ENCODE measurements around the gene COLEC11.
"Not testable (repeated sequence)": the region's sequence is repeated elsewhere in the genome, so short reads cannot be mapped to it uniquely, and the experiment has no call there.

Gene COLEC11

GRCh38 chr2:3627500-3628100, 32.7 kb downstream of the COLEC11 start:
- Mint-ChIP-seq H3K9me3 (no peaks in the 10 kb centered on the region), H3K4me3 (no peak overlapping the region), H3K36me3 (ENCODE audit: insufficient read depth) (no peaks in the 10 kb centered on the region), H3K27ac (no peak overlapping the region), H3K27me3 (peaks cover 6 to 33% of the 10 kb centered on the region in 2 donors), H3K4me1 (ENCODE audit: low read depth in 2 of 2) (no peaks in the 10 kb centered on the region)
- ATAC-seq (replicated peaks) (no peak), DNase-seq (no peak)

- Mint-ChIP-seq H3K27me3 (peaks cover 6 to 40% of the 10 kb centered on the region in 2 donors), H3K27ac (no peak overlapping the region), H3K9me3 (no peaks in the 10 kb centered on the region), H3K36me3 (ENCODE audit: insufficient read depth) (no peaks in the 10 kb centered on the region), H3K4me3 (no peak overlapping the region), H3K4me1 (ENCODE audit: low read depth in 2 of 2) (no peaks in the 10 kb centered on the region)
- ATAC-seq (replicated peaks) = no peak
- no peak for DNase-seq
Measured at GRCh38 chr2:3628241-3628679, 33.3 kb downstream of the COLEC11 start.

- Mint-ChIP-seq H3K27me3 (peaks cover 6 to 45% of the 10 kb centered on the region in 2 donors), H3K27ac (no peak overlapping the region), H3K9me3 (no peaks in the 10 kb centered on the region), H3K4me1 (ENCODE audit: low read depth in 2 of 2) (no peaks in the 10 kb centered on the region), H3K36me3 (ENCODE audit: insufficient read depth) (no peaks in the 10 kb centered on the region), H3K4me3 (no peak overlapping the region)
- DNase-seq = no peak
- no peak for ATAC-seq (replicated peaks)
Measured at GRCh38 chr2:3628800-3629199, 33.9 kb downstream of the COLEC11 start.

DNA sequence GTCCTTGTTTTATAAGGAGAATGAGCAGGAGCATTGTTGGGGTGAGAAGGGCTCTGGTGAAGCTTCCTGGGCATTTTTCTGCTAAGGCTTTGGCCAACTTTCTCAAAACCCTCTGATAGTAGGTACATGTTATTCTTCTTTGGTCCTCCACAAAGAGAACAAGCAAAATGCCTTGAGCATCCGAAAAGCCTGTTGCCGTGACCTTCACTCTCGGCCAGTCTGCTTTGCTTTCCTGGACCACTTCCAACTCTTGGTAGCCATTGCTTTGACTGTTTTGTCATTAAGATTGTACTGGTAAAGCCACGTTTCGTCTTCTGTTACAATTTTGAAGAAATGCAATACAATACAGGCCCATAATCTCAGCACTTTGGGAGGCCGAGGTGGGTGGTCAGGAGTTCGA, 35.7 kb downstream of the COLEC11 start:
- no peak for ATAC-seq (replicated peaks)

DNA sequence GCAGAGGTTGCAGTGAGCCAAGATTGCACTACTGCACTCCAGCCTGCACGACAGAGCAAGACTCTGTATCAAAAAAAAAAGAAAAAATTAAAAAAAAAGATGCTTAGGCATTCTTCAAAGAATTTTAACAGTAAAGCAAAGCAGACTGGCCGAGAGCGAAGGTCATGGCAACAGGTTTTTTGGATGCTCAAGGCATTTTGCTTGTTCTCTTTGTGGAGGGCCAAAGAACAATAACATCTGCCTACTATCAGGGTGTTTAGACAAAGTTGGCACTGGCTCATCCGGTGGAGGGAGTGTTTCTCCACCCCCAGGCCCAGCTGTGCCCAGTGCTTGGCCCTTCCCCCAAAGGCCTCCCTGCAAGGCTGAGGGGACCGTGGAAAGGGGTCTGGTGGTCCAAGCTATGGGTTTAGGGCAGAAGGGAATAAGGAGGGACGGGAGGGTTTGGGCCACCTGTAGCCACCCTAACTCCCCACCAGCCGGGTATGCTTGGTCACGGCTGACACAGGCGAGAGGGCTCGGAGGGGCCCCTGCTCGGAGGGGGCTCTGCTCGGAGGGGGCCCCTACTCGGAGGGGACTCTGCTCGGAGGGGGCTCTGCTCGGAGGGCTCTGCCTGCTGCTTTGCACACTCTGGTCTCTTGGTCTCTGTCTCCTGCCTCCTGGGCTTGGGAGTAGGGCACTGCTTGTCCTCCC, 36.4 kb downstream of the COLEC11 start:
- Mint-ChIP-seq H3K36me3 (ENCODE audit: insufficient read depth) (no peaks in the 10 kb centered on the region), H3K4me3 (no peak overlapping the region), H3K27me3 (peaks cover 15 to 66% of the 10 kb centered on the region in 2 donors), H3K27ac (no peak overlapping the region), H3K4me1 (ENCODE audit: low read depth in 2 of 2) (no peaks in the 10 kb centered on the region), H3K9me3 (no peaks in the 10 kb centered on the region)
- no peak for DNase-seq
- ATAC-seq (replicated peaks) = no peak

More for the DNA sequence above, 35.7 kb downstream of the COLEC11 start:
- Mint-ChIP-seq H3K4me3 (no peak overlapping the region), H3K27me3 (peaks cover 14 to 60% of the 10 kb centered on the region in 2 donors), H3K27ac (no peak overlapping the region), H3K9me3 (no peaks in the 10 kb centered on the region), H3K4me1 (ENCODE audit: low read depth in 2 of 2) (no peaks in the 10 kb centered on the region), H3K36me3 (ENCODE audit: insufficient read depth) (no peaks in the 10 kb centered on the region)
- no peak for DNase-seq

DNA sequence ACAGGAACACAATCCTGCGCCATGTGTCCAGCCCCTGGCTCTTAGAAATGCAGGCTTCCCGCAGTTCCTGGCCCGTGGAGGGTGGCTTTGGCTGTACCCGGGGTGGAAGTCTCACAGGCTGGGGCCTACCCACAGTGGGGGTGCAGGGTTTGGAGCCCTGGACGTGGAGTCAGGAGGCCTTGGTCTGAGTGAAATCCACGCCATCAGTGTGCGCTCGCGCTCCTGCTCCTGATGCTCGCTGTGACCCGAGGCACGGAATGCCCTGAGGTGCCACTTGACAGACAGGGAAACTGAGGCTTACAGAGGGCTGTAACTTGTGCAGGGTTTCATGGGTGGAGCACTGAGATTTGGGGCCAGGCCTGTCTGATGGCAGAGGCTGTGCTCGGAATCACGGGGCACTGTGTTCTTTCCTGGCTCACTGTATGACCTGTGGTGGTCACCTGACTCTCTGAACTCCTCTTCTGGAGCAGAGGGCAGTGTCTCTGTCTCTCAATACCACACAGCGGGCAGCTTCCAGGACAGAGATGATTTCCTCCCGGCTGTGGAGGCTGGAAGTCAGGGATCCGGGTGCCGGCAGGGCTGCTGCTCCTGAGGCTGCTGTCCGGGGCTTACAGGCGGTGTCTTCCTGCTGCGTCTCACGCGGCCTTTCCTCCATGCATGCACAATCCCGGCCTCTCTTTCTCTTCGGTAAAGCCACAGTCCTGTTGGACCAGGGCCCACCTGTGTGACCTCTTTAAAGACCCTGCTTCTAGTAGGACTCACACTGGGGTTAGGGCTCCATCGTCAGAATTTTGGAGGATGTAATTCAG, 37.1 kb downstream of the COLEC11 start:
- no peaks in the 10 kb centered on the region for H3K9me3 Mint-ChIP-seq
- no peak overlapping the region for H3K4me3 Mint-ChIP-seq
- peaks cover 15 to 71% of the 10 kb centered on the region in 2 donors for H3K27me3 Mint-ChIP-seq
- no peak for ATAC-seq (replicated peaks)
- H3K27ac Mint-ChIP-seq = no peak overlapping the region
- H3K36me3 Mint-ChIP-seq (ENCODE audit: insufficient read depth) = no peaks in the 10 kb centered on the region
- no peak for DNase-seq
- H3K4me1 Mint-ChIP-seq (ENCODE audit: low read depth in 2 of 2) = no peaks in the 10 kb centered on the region

- DNase-seq (no peak), ATAC-seq (replicated peaks) (no peak)
- no peak overlapping the region for H3K27ac Mint-ChIP-seq
- no peak overlapping the region for H3K4me3 Mint-ChIP-seq
- no peaks in the 10 kb centered on the region for H3K9me3 Mint-ChIP-seq
- H3K36me3 Mint-ChIP-seq (ENCODE audit: insufficient read depth) = no peaks in the 10 kb centered on the region
- H3K27me3 Mint-ChIP-seq = peaks cover 9 to 68% of the 10 kb centered on the region in 2 donors
- H3K4me1 Mint-ChIP-seq (ENCODE audit: low read depth in 2 of 2) = no peaks in the 10 kb centered on the region
Measured at GRCh38 chr2:3633089-3633981, 38.4 kb downstream of the COLEC11 start.

DNA sequence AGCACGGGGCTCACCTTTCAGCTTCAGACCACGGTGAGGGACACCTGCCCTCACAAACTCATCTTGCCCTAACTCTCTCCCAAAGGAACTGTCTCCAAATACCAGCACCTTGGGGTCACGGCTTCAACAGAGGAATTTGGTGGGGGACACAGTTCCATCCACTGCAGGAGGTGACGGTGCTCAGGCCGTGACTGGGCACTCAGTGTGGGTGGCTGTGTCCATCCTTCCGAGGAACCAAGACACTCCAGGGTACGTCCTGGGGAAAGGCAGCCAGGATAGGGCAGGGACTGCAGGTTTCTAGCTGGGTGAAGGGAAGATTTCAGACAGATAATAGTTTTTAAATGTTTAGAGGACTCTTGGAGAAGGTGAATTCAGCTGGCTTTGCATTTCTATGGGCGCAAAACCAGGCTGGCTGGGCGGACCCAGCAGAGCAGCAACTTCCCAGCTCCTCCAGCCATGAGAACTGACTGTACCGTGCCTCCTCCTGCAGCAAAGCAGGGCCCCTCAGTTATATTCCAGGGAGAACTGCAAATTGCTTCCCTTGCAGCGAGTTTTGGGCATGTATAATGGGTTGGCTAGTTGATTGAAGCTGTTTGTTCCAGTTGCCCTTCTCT, 39.2 kb downstream of the COLEC11 start:
- no peaks in the 10 kb centered on the region for H3K9me3 Mint-ChIP-seq
- no peak for DNase-seq
- no peak overlapping the region for H3K27ac Mint-ChIP-seq
- H3K36me3 Mint-ChIP-seq (ENCODE audit: insufficient read depth) = no peaks in the 10 kb centered on the region
- no peak for ATAC-seq (replicated peaks)
- peaks cover 9 to 64% of the 10 kb centered on the region in 2 donors for H3K27me3 Mint-ChIP-seq
- no peaks in the 10 kb centered on the region for H3K4me1 Mint-ChIP-seq (ENCODE audit: low read depth in 2 of 2)
- no peak overlapping the region for H3K4me3 Mint-ChIP-seq

GRCh38 chr2:3634596-3635121, 39.7 kb downstream of the COLEC11 start:
- DNase-seq = no peak
- ATAC-seq (replicated peaks) = no peak
- no peaks in the 10 kb centered on the region for H3K36me3 Mint-ChIP-seq (ENCODE audit: insufficient read depth)
- peaks cover 9 to 66% of the 10 kb centered on the region in 2 donors for H3K27me3 Mint-ChIP-seq
- no peaks in the 10 kb centered on the region for H3K4me1 Mint-ChIP-seq (ENCODE audit: low read depth in 2 of 2)
- no peak overlapping the region for H3K4me3 Mint-ChIP-seq
- H3K27ac Mint-ChIP-seq = peak overlapping the region in 1 of 2 donors; percentile 52
- H3K9me3 Mint-ChIP-seq = no peaks in the 10 kb centered on the region

- H3K4me3 Mint-ChIP-seq = no peak overlapping the region
- peak overlapping the region in 1 of 2 donors; percentile 52 for H3K27ac Mint-ChIP-seq
- DNase-seq (no peak), ATAC-seq (replicated peaks) (no peak)
- peaks cover 9 to 66% of the 10 kb centered on the region in 2 donors for H3K27me3 Mint-ChIP-seq
- no peaks in the 10 kb centered on the region for H3K9me3 Mint-ChIP-seq
- no peaks in the 10 kb centered on the region for H3K4me1 Mint-ChIP-seq (ENCODE audit: low read depth in 2 of 2)
- H3K36me3 Mint-ChIP-seq (ENCODE audit: insufficient read depth) = no peaks in the 10 kb centered on the region
Measured at GRCh38 chr2:3635171-3635974, 40.5 kb downstream of the COLEC11 start.

DNA sequence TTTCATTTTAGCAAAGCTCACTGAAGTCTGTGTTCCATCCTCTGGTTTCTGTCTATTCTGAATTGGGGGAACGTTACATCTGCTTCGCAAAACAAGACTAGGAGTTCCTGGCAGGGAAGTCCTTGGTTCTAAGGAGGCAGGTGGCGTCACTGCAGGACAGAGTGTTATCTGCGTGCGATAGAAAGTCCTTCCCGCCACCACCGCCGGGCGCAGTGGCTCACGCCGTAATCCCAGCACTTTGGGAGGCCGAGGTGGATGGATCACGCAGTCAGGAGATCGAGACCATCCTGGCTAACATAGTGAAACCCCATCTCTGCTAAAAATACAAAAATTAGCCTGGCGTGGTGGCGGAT, 41.0 kb downstream of the COLEC11 start:
- not testable (repeated sequence) for H3K9me3 Mint-ChIP-seq; DNase-seq; H3K36me3 Mint-ChIP-seq (ENCODE audit: insufficient read depth); H3K27ac Mint-ChIP-seq; ATAC-seq (replicated peaks); H3K4me1 Mint-ChIP-seq (ENCODE audit: low read depth in 2 of 2); H3K4me3 Mint-ChIP-seq
- H3K27me3 Mint-ChIP-seq = peaks cover 9 to 66% of the 10 kb centered on the region in 2 donors

Data from effector memory CD8-positive, alpha-beta T cell (primary cell).